GM12891 (cell line): ENCODE results near the gene PAEP. TPM values are rescaled to one million over a fixed set of nuclear protein-coding genes. Genes with fewer than 3 reads are reported as not detected.
"Not testable (repeated sequence)": the region's sequence is repeated elsewhere in the genome, so short reads cannot be mapped to it uniquely, and the experiment has no call there.

ENCODE experiments used
- DNase-seq: peaks from one replicate; pipeline ENCODE4 v3.0.0; 2011; ENCODE audit warnings: low spot score; ENCODE audit not compliant: insufficient read length
- FAIRE-seq: peaks from 2 replicates; lab custom pipeline; 2011; peaks lifted over from hg19 to GRCh38; lab: Jason Lieb, UNC
- PAX5 ChIP-seq: IDR thresholded peaks from 2 replicates; pipeline ENCODE4 v1.6.1; 2011; ENCODE audit warnings: low read length, moderate library complexity, mild to moderate bottlenecking; ENCODE audit not compliant: insufficient read depth, severe bottlenecking
- POLR2A ChIP-seq: IDR thresholded peaks from 2 replicates; pipeline ENCODE4 v1.6.1; 2011; ENCODE audit warnings: low read depth, low read length, control low read depth
- POLR2AphosphoS5 ChIP-seq: IDR thresholded peaks from 2 replicates; pipeline ENCODE4 v1.6.1; 2011; ENCODE audit warnings: low read depth, low read length, control low read depth
- POU2F2 ChIP-seq: IDR thresholded peaks from 2 replicates; pipeline ENCODE4 v1.6.1; 2011; ENCODE audit warnings: low read depth, mild to moderate bottlenecking, control low read depth, low read length, moderate library complexity
- SPI1 ChIP-seq: IDR thresholded peaks from 2 replicates; pipeline ENCODE4 v1.6.1; 2011; ENCODE audit warnings: low read depth, low read length, control low read depth
- TAF1 ChIP-seq: IDR thresholded peaks from 2 replicates; pipeline ENCODE4 v1.6.1; 2011; ENCODE audit warnings: low read depth, low read length, control low read depth
- polyA plus RNA-seq: library from polyadenylated mRNA; unstranded; fragments of >200 nt; gene quantifications from one replicate; pipeline ENCODE4 v1.2.1, GENCODE V29; 2012; ENCODE audit warnings: low read depth, missing spikeins, inconsistent platforms; ENCODE audit not compliant: missing spikeins

PAEP gene
- not detected for polyA plus RNA-seq

DNA sequence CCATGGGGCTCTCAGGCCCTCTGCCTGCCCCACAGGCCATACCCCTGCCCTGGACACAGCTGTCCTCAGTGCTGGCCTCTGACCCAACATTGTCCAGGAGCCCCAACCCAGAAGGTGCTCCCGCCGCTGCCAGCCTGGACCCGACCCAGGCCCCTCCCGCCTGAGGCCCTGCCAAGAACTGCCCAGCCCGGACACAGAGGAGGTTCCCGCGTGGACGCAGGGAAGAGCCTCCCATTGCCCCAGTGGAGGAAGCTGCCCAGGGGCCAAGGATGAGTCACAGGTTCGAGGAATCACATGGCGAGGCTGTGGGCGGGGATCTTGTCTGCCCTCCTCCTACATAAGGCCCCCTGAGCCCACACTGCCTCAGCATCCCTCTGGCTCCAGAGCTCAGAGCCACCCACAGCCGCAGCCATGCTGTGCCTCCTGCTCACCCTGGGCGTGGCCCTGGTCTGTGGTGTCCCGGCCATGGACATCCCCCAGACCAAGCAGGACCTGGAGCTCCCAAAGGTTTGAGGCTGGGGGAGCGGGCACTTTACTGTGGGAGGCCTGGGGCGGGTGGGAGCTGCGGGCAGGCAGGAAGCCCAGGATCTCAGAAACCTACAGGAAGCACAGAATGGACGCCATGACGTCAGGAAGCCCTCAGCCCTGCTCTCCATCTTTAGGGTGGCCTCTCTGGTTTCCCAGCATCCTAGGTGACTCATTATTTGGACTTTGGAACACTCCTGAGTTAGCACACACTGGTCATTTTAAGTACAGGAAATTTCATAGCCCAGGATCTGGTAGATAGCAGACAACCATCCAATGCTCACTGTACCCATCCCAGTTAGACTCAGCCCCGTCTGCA, at the start of gene PAEP:
TSS of gene PAEP (plus strand) at position 366 of the 844 bp plus-strand sequence.
- no peak for DNase-seq
- TF ChIP-seq POLR2A (no peak), PAX5 (no peak), POU2F2 (no peak), SPI1 (no peak), TAF1 (no peak), POLR2AphosphoS5 (no peak)
- no peak for FAIRE-seq

GRCh38 chr9:135512241-135512603, 49.3 kb upstream of the PAEP start:
- DNase-seq (no peak), FAIRE-seq (no peak)
- TF ChIP-seq POLR2A, result no peak
- no peak for TF ChIP-seq POU2F2
- TF ChIP-seq SPI1, result no peak
- no peak for TF ChIP-seq TAF1

DNA sequence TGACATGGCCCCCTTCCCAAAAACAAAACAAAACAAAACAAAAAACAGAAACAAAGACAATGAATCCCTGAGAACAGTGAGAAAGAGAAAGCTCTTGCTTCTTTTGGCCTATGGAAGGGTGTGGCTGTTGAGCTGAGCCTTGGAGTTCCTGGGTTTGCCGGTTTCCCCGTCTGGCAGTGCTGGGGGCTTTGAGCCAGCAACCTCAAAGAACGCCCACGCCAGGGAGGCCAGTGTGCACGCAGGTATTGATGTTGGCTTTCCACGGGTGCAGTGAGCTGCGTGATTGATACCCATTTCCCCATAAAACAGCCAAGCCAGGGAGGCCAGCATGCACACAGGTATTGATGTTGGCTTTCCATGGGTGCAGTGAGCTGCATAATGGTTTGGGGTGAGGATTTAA, 48.7 kb upstream of the PAEP start:
- TF ChIP-seq POU2F2 (no peak), POLR2AphosphoS5 (no peak), POLR2A (no peak), PAX5 (no peak), SPI1 (no peak), TAF1 (no peak)
- no peak for DNase-seq
- FAIRE-seq, result no peak

GRCh38 chr9:135513351-135513846, 48.2 kb upstream of the PAEP start:
- FAIRE-seq (no peak), DNase-seq (no peak)
- TF ChIP-seq TAF1, result no peak
- no peak for TF ChIP-seq SPI1
- TF ChIP-seq POU2F2, result no peak
- no peak for TF ChIP-seq PAX5
- no peak for TF ChIP-seq POLR2AphosphoS5
- TF ChIP-seq POLR2A, result no peak

- not testable (repeated sequence) for FAIRE-seq, DNase-seq
Measured at GRCh38 chr9:135513906-135514305, 47.6 kb upstream of the PAEP start.

- DNase-seq (no peak), FAIRE-seq (no peak)
- TF ChIP-seq SPI1, result no peak
- TF ChIP-seq TAF1, result no peak
- no peak for TF ChIP-seq POLR2AphosphoS5
- TF ChIP-seq PAX5, result no peak
- no peak for TF ChIP-seq POU2F2
- TF ChIP-seq POLR2A, result no peak
Measured at GRCh38 chr9:135514342-135515082, 47.0 kb upstream of the PAEP start.

DNA sequence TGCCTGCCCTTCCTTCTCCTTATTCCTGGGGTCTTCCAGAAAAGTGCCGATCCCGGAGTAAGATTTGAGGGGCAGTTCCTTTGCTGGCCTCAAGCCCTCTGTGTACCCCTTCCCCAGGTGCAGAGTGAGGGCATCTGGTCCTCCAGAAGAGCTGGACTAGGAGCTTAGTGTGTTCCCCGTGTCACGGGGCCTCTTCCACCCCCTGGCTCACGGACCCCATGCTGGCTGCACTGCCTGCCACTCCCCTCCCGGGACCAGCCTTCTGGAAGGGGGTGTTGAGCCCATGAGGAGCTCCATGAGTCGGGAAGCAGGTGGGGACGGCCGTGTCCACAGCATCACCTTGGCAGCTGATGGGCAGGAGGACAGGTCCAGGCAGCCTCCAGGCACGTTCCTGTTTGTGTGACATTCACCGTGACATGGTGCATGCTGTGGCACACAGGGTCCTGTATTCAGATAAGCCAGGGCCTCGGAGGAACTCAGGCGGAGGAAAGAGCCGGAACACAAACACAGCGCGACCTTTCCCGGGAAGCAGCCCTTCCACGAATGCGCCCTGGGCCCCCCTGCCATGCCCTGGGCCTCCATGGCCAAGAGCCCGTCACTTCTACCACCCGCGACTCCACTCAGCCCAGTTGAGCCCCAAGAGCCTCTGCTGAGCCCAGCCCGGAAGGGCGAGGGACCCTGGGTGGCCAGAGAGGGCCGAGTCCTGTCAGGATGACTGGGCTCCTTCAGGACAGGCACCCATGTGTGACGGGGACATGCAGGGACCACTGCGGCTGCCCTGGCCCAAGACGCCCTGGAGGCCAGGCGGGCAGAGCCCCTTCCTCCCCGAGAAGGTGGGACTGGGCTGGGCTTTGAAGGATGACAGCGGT, 46.2 kb upstream of the PAEP start:
- no peak for TF ChIP-seq POLR2AphosphoS5
- TF ChIP-seq TAF1, result no peak
- FAIRE-seq, result no peak

GRCh38 chr9:135516132-135516860, 45.3 kb upstream of the PAEP start:
- no peak for FAIRE-seq
- no peak for DNase-seq
- TF ChIP-seq POU2F2 (no peak), TAF1 (no peak), POLR2A (no peak), POLR2AphosphoS5 (no peak), SPI1 (no peak), PAX5 (no peak)

More for the DNA sequence above, 46.2 kb upstream of the PAEP start:
- no peak for DNase-seq

DNA sequence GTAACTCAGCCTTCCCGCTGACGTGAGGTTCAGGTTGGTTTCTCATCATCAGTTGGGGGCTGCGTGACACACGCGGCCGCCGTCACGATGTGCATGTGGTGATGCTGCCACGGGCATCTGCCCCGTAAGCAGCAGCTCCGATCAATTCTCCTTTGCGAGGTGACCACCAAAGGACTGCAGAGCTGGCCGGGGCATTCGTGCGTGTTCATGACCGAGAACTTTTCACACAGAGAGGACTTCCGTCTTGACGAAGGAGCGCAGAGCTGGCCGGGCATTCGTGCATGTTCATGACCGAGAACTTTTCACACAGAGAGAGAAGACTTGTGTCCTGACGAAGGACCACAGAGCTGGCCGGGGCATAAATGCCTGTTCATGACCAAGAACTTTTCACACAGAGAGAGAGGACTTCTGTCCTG, 44.1 kb upstream of the PAEP start:
- DNase-seq, result no peak
- FAIRE-seq, result no peak
- TF ChIP-seq POU2F2 (no peak), POLR2A (no peak), POLR2AphosphoS5 (no peak), TAF1 (no peak), SPI1 (no peak), PAX5 (no peak)
